ENCODE results near the gene TTN. TPM values are rescaled to one million over a fixed set of nuclear protein-coding genes. Genes with fewer than 3 reads are reported as not detected.

TTN gene
- total and polyA plus RNA-seq, 2 donors (not counting 1 experiment from before 2014, with no cell fraction given): 0.14 to 0.33 TPM

DNA sequence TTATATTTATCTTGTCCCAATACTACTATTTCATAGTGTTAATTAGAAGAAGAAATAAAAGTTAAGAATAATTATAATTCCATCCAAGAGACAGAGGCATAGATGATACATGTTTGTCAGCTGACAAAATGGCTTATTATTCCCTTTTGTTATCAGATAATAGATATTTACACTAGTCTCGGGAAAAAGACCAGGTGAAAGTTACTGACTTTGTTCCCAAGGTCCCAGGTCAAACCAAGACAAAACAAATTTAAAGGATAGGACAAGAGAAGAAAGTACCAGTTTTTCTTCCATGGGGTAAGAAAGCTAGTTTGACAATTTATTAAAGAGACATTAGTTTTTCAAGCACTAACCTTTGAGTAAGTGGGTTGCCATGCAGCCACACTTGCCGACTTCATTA, 73.2 kb downstream of the TTN start:
- Histone ChIP-seq H3K9me3 (ENCODE audit: control insufficient read depth, insufficient read depth, low read depth, low read length) (no peaks in the 10 kb centered on the region), H3K4me2 (ENCODE audit: extremely low read depth, insufficient read depth, low read length) (no peak overlapping the region), H3K36me3 (ENCODE audit: control insufficient read depth, insufficient read depth, low read length) (no peaks in the 10 kb centered on the region), H2AFZ (ENCODE audit: low read length) (no peak overlapping the region), H4K20me1 (ENCODE audit: control insufficient read depth, extremely low read depth, insufficient read depth, low read length) (no peaks in the 10 kb centered on the region), H3K9ac (ENCODE audit: insufficient read depth, low read length) (no peak overlapping the region), H3K4me3 (replicated peaks in 1 of 4; ENCODE audit: control extremely low read depth in 1 of 4, insufficient read depth in 1 of 4, low read depth in 3 of 4, low read length in 4 of 4) (no peak overlapping the region), H3K27me3 (ENCODE audit: control insufficient read depth, insufficient read depth, low read length) (no peaks in the 10 kb centered on the region), H3K27ac (ENCODE audit: insufficient read depth, low read length) (no peak overlapping the region), H3K4me1 (ENCODE audit: control insufficient read depth, extremely low read depth, insufficient read depth, low read length) (no peaks in the 10 kb centered on the region), H3K79me2 (ENCODE audit: control insufficient read depth, insufficient read depth, low read length) (no peaks in the 10 kb centered on the region)
- TF ChIP-seq EZH2 (IDR thresholded peaks at IDR 0.05; ENCODE audit: low read length, missing control alignments): no peak
- TF ChIP-seq, protein P1, sequence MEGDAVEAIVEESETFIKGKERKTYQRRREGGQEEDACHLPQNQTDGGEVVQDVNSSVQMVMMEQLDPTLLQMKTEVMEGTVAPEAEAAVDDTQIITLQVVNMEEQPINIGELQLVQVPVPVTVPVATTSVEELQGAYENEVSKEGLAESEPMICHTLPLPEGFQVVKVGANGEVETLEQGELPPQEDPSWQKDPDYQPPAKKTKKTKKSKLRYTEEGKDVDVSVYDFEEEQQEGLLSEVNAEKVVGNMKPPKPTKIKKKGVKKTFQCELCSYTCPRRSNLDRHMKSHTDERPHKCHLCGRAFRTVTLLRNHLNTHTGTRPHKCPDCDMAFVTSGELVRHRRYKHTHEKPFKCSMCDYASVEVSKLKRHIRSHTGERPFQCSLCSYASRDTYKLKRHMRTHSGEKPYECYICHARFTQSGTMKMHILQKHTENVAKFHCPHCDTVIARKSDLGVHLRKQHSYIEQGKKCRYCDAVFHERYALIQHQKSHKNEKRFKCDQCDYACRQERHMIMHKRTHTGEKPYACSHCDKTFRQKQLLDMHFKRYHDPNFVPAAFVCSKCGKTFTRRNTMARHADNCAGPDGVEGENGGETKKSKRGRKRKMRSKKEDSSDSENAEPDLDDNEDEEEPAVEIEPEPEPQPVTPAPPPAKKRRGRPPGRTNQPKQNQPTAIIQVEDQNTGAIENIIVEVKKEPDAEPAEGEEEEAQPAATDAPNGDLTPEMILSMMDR (conservative IDR thresholded peaks at IDR 0.05 in 1 of 2, IDR thresholded peaks at IDR 0.05 in 1 of 2; ENCODE audit: low read depth in 1 of 2, low read length in 2 of 2): no peak
- DNase-seq (ENCODE audit: low read depth in 2 of 2): no peak

- Histone ChIP-seq H3K4me3 (replicated peaks in 1 of 4; ENCODE audit: control extremely low read depth in 1 of 4, insufficient read depth in 1 of 4, low read depth in 3 of 4, low read length in 4 of 4) (no peak overlapping the region), H3K36me3 (ENCODE audit: control insufficient read depth, insufficient read depth, low read length) (no peaks in the 10 kb centered on the region), H3K9me3 (ENCODE audit: control insufficient read depth, insufficient read depth, low read depth, low read length) (no peaks in the 10 kb centered on the region)
Measured at GRCh38 chr2:178732913-178733312, 74.3 kb downstream of the TTN start.

GRCh38 chr2:178731300-178731699, 75.9 kb downstream of the TTN start:
- Histone ChIP-seq H3K36me3 (ENCODE audit: control insufficient read depth, insufficient read depth, low read length) (no peaks in the 10 kb centered on the region), H3K4me1 (ENCODE audit: control insufficient read depth, extremely low read depth, insufficient read depth, low read length) (no peaks in the 10 kb centered on the region), H3K9me3 (ENCODE audit: control insufficient read depth, insufficient read depth, low read depth, low read length) (no peaks in the 10 kb centered on the region), H2AFZ (ENCODE audit: low read length) (no peak overlapping the region), H3K27me3 (ENCODE audit: control insufficient read depth, insufficient read depth, low read length) (no peaks in the 10 kb centered on the region), H3K4me3 (replicated peaks in 1 of 4; ENCODE audit: control extremely low read depth in 1 of 4, insufficient read depth in 1 of 4, low read depth in 3 of 4, low read length in 4 of 4) (no peak overlapping the region), H3K79me2 (ENCODE audit: control insufficient read depth, insufficient read depth, low read length) (no peaks in the 10 kb centered on the region), H3K9ac (ENCODE audit: insufficient read depth, low read length) (no peak overlapping the region), H3K27ac (ENCODE audit: insufficient read depth, low read length) (no peak overlapping the region), H3K4me2 (ENCODE audit: extremely low read depth, insufficient read depth, low read length) (no peak overlapping the region), H4K20me1 (ENCODE audit: control insufficient read depth, extremely low read depth, insufficient read depth, low read length) (no peaks in the 10 kb centered on the region)
- TF ChIP-seq EZH2 (IDR thresholded peaks at IDR 0.05; ENCODE audit: low read length, missing control alignments): no peak
- TF ChIP-seq, protein P1 (conservative IDR thresholded peaks at IDR 0.05 in 1 of 2, IDR thresholded peaks at IDR 0.05 in 1 of 2; ENCODE audit: low read depth in 1 of 2, low read length in 2 of 2): no peak
- no peak for DNase-seq (ENCODE audit: low read depth in 2 of 2)

More at GRCh38 chr2:178732913-178733312, 74.3 kb downstream of the TTN start:
- Histone ChIP-seq H2AFZ (ENCODE audit: low read length) (no peak overlapping the region), H3K9ac (ENCODE audit: insufficient read depth, low read length) (no peak overlapping the region), H4K20me1 (ENCODE audit: control insufficient read depth, extremely low read depth, insufficient read depth, low read length) (no peaks in the 10 kb centered on the region), H3K27me3 (ENCODE audit: control insufficient read depth, insufficient read depth, low read length) (no peaks in the 10 kb centered on the region), H3K79me2 (ENCODE audit: control insufficient read depth, insufficient read depth, low read length) (no peaks in the 10 kb centered on the region), H3K27ac (ENCODE audit: insufficient read depth, low read length) (no peak overlapping the region), H3K4me1 (ENCODE audit: control insufficient read depth, extremely low read depth, insufficient read depth, low read length) (no peaks in the 10 kb centered on the region), H3K4me2 (ENCODE audit: extremely low read depth, insufficient read depth, low read length) (no peak overlapping the region)
- TF ChIP-seq, protein P1 (conservative IDR thresholded peaks at IDR 0.05 in 1 of 2, IDR thresholded peaks at IDR 0.05 in 1 of 2; ENCODE audit: low read depth in 1 of 2, low read length in 2 of 2): no peak
- TF ChIP-seq EZH2 (IDR thresholded peaks at IDR 0.05; ENCODE audit: low read length, missing control alignments): no peak
- no peak for DNase-seq (ENCODE audit: low read depth in 2 of 2)

Measured in fibroblast of lung (primary cell).